ENCODE results near the gene ZFAND2B.
"Not testable (repeated sequence)": the region's sequence is repeated elsewhere in the genome, so short reads cannot be mapped to it uniquely, and the experiment has no call there.

The ZFAND2B gene

GRCh38 chr2:219252084-219252483 is 45.5 kb downstream of the ZFAND2B start:
- no peak overlapping the region for H3K4me3 ChIP-seq (ENCODE audit: low read depth, low read length)
- in situ Hi-C loops (cut with HindIII; ENCODE audit: low pct_ligation_motif_present, low sequenced_read_pairs): no loop called here
- no peak overlapping the region for H3K27ac ChIP-seq
- H3K27me3 ChIP-seq (replicated peaks): peaks cover 22% of the 10 kb centered on the region
- no peak for DNase-seq
- peaks cover 4% of the 10 kb centered on the region for H3K36me3 ChIP-seq (replicated peaks)
- no peak for TF ChIP-seq CTCF (IDR thresholded peaks at IDR 0.05; ENCODE audit: low read depth, low read length, missing control alignments)

GRCh38 chr2:219252570-219252899 is 46.0 kb downstream of the ZFAND2B start:
- H3K27me3 ChIP-seq (replicated peaks): peaks cover 22% of the 10 kb centered on the region
- in situ Hi-C loops (cut with HindIII; ENCODE audit: low pct_ligation_motif_present, low sequenced_read_pairs): no loop called here
- TF ChIP-seq CTCF (IDR thresholded peaks at IDR 0.05; ENCODE audit: low read depth, low read length, missing control alignments): no peak
- no peak overlapping the region for H3K27ac ChIP-seq
- peak overlapping the region; percentile 49 for H3K4me3 ChIP-seq (ENCODE audit: low read depth, low read length)
- no peak for DNase-seq
- peaks cover 3% of the 10 kb centered on the region for H3K36me3 ChIP-seq (replicated peaks)

GRCh38 chr2:219252900-219253752 is 46.5 kb downstream of the ZFAND2B start, which contains the start of gene TUBA4B:
Gene TUBA4B (plus strand): TSS chr2:219253243. CDS start chr2:219253408, 165 bp downstream.
- Histone ChIP-seq H3K36me3 (replicated peaks) (peaks cover 3% of the 10 kb centered on the region), H3K27ac (no peak within 1 kb of the TSS), H3K4me3 (ENCODE audit: low read depth, low read length) (peak within 1 kb of the TSS; percentile 49), H3K27me3 (replicated peaks) (peaks cover 22% of the 10 kb centered on the region)
- peak; percentile 20 for DNase-seq
- in situ Hi-C loops (cut with HindIII; ENCODE audit: low pct_ligation_motif_present, low sequenced_read_pairs): no loop called here
- no peak for TF ChIP-seq CTCF (IDR thresholded peaks at IDR 0.05; ENCODE audit: low read depth, low read length, missing control alignments)

GRCh38 chr2:219253753-219254589 is 47.4 kb downstream of the ZFAND2B start, which contains the start of gene TUBA4A:
Gene TUBA4A (minus strand): TSS chr2:219253918. CDS start chr2:219253858, 60 bp downstream.
- DNase-seq: peak; percentile 32
- H3K27ac ChIP-seq: no peak within 1 kb of the TSS
- H3K27me3 ChIP-seq (replicated peaks): peaks cover 22% of the 10 kb centered on the region
- peak within 1 kb of the TSS; percentile 49 for H3K4me3 ChIP-seq (ENCODE audit: low read depth, low read length)
- no peaks in the 10 kb centered on the region for H3K36me3 ChIP-seq (replicated peaks)
- in situ Hi-C loops (cut with HindIII; ENCODE audit: low pct_ligation_motif_present, low sequenced_read_pairs): no loop called here
- TF ChIP-seq CTCF (IDR thresholded peaks at IDR 0.05; ENCODE audit: low read depth, low read length, missing control alignments): no peak

- in situ Hi-C loops (cut with HindIII; ENCODE audit: low pct_ligation_motif_present, low sequenced_read_pairs): no loop called here
- no peaks in the 10 kb centered on the region for H3K36me3 ChIP-seq (replicated peaks)
- no peak overlapping the region for H3K27ac ChIP-seq
- peaks cover 22% of the 10 kb centered on the region for H3K27me3 ChIP-seq (replicated peaks)
- TF ChIP-seq CTCF (IDR thresholded peaks at IDR 0.05; ENCODE audit: low read depth, low read length, missing control alignments): no peak
- no peak overlapping the region for H3K4me3 ChIP-seq (ENCODE audit: low read depth, low read length)
- no peak for DNase-seq
Measured at GRCh38 chr2:219254590-219255201, 48.1 kb downstream of the ZFAND2B start.

- H3K27ac ChIP-seq; in situ Hi-C loops (cut with HindIII; ENCODE audit: low pct_ligation_motif_present, low sequenced_read_pairs); H3K4me3 ChIP-seq (ENCODE audit: low read depth, low read length); DNase-seq; H3K36me3 ChIP-seq (replicated peaks): not testable (repeated sequence)
- peaks cover 24% of the 10 kb centered on the region for H3K27me3 ChIP-seq (replicated peaks)
Measured at GRCh38 chr2:219258942-219259341, 52.4 kb downstream of the ZFAND2B start.

Data from brain microvascular endothelial cell (primary cell).